Vagina (tissue), 2 donors: ENCODE data around the gene SV2A. TPM values are rescaled to one million over a fixed set of nuclear protein-coding genes. Genes with fewer than 3 reads are reported as not detected.

Source experiments
- DNase-seq, 2 donors: peaks; one replicate each; pipeline ENCODE4 v3.0.0-alpha.2; 2017; ENCODE audit errors: extremely low spot score in 2 of 2
- H3K27ac ChIP-seq: fragments of 200-600 bp; sonication (generic); one replicate; pipeline ENCODE4 v1.5.1; 2019
- H3K27me3 ChIP-seq: fragments of 200-600 bp; sonication (generic); one replicate; pipeline ENCODE4 v1.5.1; 2019
- H3K36me3 ChIP-seq, 2 donors: fragments of 200-600 bp; sonication (generic); one replicate each; pipeline ENCODE4 v1.5.1; 2017 to 2019
- H3K4me1 ChIP-seq: fragments of 200-600 bp; sonication (generic); one replicate; pipeline ENCODE4 v1.5.1; 2019
- H3K4me3 ChIP-seq, 2 donors: fragments of 200-600 bp; sonication (generic); 1 replicate in 1 of 2; 2 replicates in 1 of 2; pipeline ENCODE4 v1.5.1; 2016 to 2019
- H3K9me3 ChIP-seq: fragments of 200-600 bp; sonication (generic); one replicate; pipeline ENCODE4 v1.5.1; 2019
- CTCF ChIP-seq, 3 experiments: fragments of 450-650 bp in 2 of 3; fragments of 200-600 bp in 1 of 3; sonication (generic) in 1 of 3; IDR thresholded peaks; one replicate each; pipeline ENCODE4 v1.5.1; 2017 to 2019; ENCODE audit warnings: antibody characterized with exemption in 3 of 3, mild to moderate bottlenecking in 2 of 3, moderate library complexity in 2 of 3
- POLR2A ChIP-seq, 2 donors: fragments of 450-650 bp; IDR thresholded peaks; one replicate each; pipeline ENCODE4 v1.6.1; 2017; ENCODE audit warnings: antibody characterized with exemption in 2 of 2, mild to moderate bottlenecking in 2 of 2, moderate library complexity in 2 of 2
- POLR2AphosphoS5 ChIP-seq, 2 donors: sonication (generic); formaldehyde crosslinking; IDR thresholded peaks; one replicate each; pipeline ENCODE4 v1.9.0; 2017; ENCODE audit warnings: antibody characterized with exemption in 2 of 2, mild to moderate bottlenecking in 2 of 2, low read depth in 1 of 2; ENCODE audit not compliant: insufficient read depth in 1 of 2
- intact Hi-C: fragments of 100-400 bp; cut with DNase I; formaldehyde crosslinking; loops from one replicate; pipeline ENCODE4 v1.15.1; 2023
- total RNA-seq: library from RNA; depleted of rRNA; stranded (reverse); fragments of >200 nt; gene quantifications from one replicate; pipeline ENCODE4 v1.2.3, GENCODE V29; 2016

SV2A gene
- total RNA-seq, 1 donor from 2014 or later = 7.6 TPM

- intact Hi-C loops = no loop called here
- Histone ChIP-seq H3K4me1 (peaks cover 23% of the 10 kb centered on the region), H3K4me3 (peak overlapping the region; percentile 60 to 66), H3K27ac (peak overlapping the region; percentile 97), H3K27me3 (no peaks in the 10 kb centered on the region), H3K36me3 (no peaks in the 10 kb centered on the region), H3K9me3 (no peaks in the 10 kb centered on the region)
- peak in 1 of 2 donors; percentile 96 for DNase-seq
- peak in 1 of 2 donors; percentile 54 for TF ChIP-seq POLR2A (IDR thresholded peaks at IDR 0.05)
- no peak for TF ChIP-seq CTCF (IDR thresholded peaks at IDR 0.05)
- peak in 1 of 2 donors; percentile 87 for TF ChIP-seq POLR2AphosphoS5 (IDR thresholded peaks at IDR 0.05; ENCODE audit: insufficient read depth in 1 of 2, low read depth in 1 of 2)
Measured at GRCh38 chr1:149885339-149886120, 32.1 kb downstream of the SV2A start.

- intact Hi-C loops = no loop called here
- Histone ChIP-seq H3K4me1 (peaks cover 23% of the 10 kb centered on the region), H3K27me3 (no peaks in the 10 kb centered on the region), H3K27ac (peak overlapping the region; percentile 97), H3K4me3 (peak overlapping the region; percentile 60 to 66), H3K36me3 (no peaks in the 10 kb centered on the region), H3K9me3 (no peaks in the 10 kb centered on the region)
- DNase-seq = no peak
- TF ChIP-seq CTCF (IDR thresholded peaks at IDR 0.05) (no peak), POLR2A (IDR thresholded peaks at IDR 0.05) (no peak), POLR2AphosphoS5 (IDR thresholded peaks at IDR 0.05; ENCODE audit: insufficient read depth in 1 of 2, low read depth in 1 of 2) (no peak)
Measured at GRCh38 chr1:149884433-149885338, 33.0 kb downstream of the SV2A start.

GRCh38 chr1:149883598-149884247, 33.9 kb downstream of the SV2A start:
- no peak overlapping the region for H3K4me3 ChIP-seq

GRCh38 chr1:149881876-149882275, 35.8 kb downstream of the SV2A start:
- no peak for TF ChIP-seq POLR2A (IDR thresholded peaks at IDR 0.05)
- no peak for TF ChIP-seq CTCF (IDR thresholded peaks at IDR 0.05)
- TF ChIP-seq POLR2AphosphoS5 (IDR thresholded peaks at IDR 0.05; ENCODE audit: insufficient read depth in 1 of 2, low read depth in 1 of 2) = no peak
- H3K4me1 ChIP-seq = peaks cover 15% of the 10 kb centered on the region
- H3K36me3 ChIP-seq = no peaks in the 10 kb centered on the region
- intact Hi-C loops = no loop called here
- no peak overlapping the region for H3K27ac ChIP-seq
- no peak for DNase-seq
- H3K9me3 ChIP-seq = no peaks in the 10 kb centered on the region
- H3K4me3 ChIP-seq = no peak overlapping the region
- no peaks in the 10 kb centered on the region for H3K27me3 ChIP-seq

More at GRCh38 chr1:149883598-149884247, 33.9 kb downstream of the SV2A start:
- Histone ChIP-seq H3K9me3 (no peaks in the 10 kb centered on the region), H3K27ac (no peak overlapping the region), H3K27me3 (no peaks in the 10 kb centered on the region), H3K4me1 (peaks cover 15% of the 10 kb centered on the region), H3K36me3 (no peaks in the 10 kb centered on the region)
- no peak for TF ChIP-seq CTCF (IDR thresholded peaks at IDR 0.05)
- TF ChIP-seq POLR2AphosphoS5 (IDR thresholded peaks at IDR 0.05; ENCODE audit: insufficient read depth in 1 of 2, low read depth in 1 of 2) = no peak
- no peak for TF ChIP-seq POLR2A (IDR thresholded peaks at IDR 0.05)
- intact Hi-C loops = no loop called here
- DNase-seq = no peak
